NCI-H1930 (cell line): Measurements from ENCODE around the gene PRKCA.
A peak's percentile ranks its signal among the peaks of the same experiment; 100 is the strongest.

Source experiments
- DNase-seq, 2 experiments: peaks; one replicate each; lab custom pipeline; 2025; lab: John Stamatoyannopoulos, UW

The PRKCA gene

DNA sequence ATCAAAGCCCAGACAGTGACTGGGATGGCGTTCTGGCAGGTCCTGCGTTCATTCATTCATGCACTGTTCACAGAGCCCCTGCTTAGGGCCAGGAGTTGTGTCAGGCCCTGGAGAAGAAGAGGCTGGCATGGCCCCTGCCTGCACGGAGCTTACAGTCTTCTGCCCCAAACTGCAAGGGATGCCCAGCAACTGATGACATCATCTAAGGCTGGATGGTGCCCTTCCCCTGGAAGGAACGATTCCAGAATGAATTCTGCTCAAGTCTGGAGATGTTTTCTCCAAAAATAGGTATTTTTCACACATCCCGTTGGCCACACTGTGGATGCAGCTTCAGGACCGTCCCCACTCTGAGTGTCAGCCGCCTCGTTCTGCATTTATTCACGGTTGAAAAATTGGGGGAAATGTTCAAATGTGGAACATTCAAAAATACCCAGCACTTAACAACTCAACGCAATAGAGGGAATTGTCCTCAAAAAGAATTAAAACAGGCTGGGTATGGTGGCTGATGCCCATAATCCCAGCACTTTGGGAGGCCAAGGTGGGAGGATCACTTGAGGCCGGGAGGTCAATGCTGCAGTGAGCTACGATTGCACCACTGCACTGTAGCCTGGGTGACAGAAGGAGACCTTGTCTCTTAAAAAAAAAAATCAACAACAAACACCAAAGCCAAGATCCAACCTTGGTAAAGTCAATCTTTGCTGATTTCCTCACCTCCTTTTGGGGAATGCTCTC, 508.7 kb downstream of the PRKCA start:
- DNase-seq, result no peak

DNA sequence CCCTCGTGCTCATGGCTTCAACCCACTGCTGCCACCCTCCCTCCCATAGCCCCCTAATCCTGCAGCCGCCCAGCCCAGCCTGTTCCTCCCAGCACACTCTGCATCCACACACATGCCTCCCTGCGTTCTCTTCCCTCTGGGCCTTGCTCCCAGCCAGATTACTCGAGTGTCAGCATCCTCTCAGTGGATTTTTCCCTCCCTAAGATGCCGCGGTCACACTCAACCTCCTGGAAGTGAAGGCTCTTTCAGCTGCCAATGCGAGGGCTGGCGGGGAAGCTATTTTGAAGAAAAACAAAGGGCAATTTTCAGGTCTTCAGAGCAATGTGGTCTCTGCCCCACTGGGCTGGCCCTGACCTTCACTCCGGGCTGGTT, 509.3 kb downstream of the PRKCA start:
- DNase-seq, result no peak

DNA sequence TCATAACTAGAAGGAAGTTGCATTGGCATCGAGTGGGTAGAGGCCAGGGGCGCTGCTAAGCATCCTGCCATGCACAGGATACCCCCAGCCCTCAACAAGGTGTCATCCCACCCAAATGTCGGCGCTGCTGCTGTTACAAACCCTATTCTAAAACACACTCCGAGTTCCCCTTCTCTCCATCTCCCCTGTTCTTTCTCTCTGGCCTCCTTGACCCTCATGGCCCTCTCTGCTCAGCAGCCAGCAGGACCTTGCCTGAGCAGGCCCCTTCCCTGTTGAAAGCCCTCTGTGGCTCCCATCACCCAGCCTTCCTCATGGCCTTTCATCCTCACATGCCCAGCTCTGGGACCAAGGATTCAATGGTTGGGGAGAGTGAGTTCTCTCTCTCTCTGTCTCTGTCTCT, 510.2 kb downstream of the PRKCA start:
- no peak for DNase-seq

DNA sequence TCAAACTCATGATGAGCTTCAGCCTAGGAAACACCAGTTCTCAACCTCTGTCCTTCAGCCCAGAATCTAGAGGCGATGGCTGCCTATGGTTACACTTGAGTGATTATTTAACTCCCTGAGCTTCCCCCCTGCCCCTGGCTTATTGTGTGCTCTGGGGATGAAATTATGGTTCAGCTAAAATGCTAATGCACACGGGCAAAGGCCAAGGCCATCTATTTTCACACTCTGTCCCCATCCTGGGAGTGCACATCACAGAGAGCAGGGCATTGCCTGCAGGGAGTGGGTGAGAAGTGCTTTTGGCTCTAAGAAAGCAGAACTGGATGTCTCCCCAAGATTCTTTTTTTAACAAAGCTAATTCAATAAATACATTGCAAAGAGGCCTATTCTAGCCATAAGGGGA, 510.9 kb downstream of the PRKCA start:
- DNase-seq, result no peak

DNA sequence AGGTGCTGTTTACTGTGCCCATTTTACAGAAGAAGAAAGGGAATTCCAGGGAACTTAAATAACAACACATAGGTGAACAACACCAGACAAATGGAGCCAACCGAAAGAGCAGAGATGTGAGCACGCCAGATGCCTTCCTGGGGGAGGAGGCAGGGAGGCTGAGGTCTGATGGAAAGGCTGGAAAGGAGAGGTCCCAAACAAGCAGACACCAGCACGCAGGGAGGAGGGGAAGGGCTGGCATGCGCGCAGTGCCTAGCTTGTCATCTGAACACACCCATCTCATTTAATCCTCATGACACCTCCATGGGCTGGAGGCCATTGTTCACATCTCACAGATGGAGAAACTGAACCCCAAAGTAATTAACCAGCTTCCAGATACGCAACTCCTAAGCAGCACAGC, 511.6 kb downstream of the PRKCA start:
- DNase-seq, result no peak

DNA sequence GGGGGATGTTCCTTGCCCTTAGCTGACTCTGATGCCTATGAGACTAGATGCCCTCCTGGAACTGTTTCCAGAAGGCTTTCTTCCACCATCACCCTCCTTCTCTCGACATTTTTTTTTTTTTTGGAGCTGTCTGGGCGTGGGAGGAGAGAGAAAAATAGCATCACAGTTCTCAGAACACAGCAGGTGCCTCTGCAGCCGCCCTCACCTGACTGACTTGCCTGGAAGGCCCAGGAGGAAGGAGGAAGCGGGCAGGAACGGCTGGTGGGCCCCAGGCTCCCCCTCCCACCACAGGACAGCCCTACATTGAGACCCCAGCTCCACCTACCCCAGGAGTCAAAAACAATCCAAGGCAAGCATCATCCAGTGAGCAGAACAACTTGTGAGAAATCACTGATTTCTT, 512.2 kb downstream of the PRKCA start:
- DNase-seq, result no peak

DNA sequence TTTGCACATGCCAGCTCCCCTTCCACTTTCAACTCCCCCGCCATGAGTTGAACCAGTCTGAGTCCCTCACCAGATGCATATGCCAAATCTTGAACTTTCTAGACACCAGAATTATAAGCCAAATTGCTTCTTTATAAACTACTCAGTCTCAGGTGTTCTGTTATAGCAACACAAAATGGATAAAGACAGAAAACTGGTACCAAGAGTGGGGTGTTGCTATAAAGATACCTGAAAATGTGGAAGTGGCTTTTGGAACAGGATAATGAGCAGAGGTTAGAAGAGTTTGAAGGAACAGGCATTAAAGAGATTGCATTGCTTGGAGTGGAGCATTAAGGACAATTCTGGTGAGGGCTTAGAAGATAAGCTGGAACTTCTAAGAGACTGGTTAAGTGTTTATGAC, 515.3 kb downstream of the PRKCA start:
- no peak for DNase-seq

DNA sequence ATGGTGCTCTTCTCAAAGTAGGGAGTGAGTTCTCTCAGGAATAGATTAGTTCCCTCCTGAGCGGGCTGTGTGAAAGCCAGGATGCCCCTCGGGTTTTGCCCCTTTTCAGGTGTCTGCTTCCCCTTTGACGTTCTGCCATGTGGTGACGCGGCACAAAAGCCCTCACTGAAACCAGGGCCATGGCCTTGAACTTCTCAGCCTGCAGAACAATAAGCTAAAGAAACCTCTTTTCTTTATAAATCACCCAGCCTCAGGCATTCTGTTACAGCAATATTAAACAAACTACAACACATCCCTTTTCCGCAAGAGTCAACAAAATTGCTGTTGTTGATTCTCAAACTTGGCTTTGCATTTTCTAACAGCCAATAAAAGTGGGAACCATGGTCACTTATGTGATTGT, 517.1 kb downstream of the PRKCA start:
- DNase-seq, result no peak

DNA sequence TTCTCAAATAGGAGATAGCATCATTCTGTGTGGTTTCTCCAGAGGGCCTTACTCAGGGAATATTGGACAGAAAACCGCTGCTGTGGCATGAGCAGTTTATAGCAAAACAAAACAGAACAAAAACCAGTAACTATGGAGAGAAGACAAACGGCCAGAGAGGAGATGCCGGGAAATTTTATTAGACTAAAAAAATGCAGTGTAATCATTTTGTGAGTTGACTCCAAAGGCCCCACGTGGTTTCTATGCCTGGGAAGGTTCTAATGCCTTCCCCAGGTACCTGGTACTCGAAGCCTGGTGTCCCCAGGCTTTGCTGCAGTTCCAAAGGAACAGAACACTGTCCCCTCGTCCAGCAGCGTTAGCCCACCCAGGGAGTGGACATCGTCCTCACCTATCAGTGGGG, 519.6 kb downstream of the PRKCA start:
- DNase-seq, result no peak

DNA sequence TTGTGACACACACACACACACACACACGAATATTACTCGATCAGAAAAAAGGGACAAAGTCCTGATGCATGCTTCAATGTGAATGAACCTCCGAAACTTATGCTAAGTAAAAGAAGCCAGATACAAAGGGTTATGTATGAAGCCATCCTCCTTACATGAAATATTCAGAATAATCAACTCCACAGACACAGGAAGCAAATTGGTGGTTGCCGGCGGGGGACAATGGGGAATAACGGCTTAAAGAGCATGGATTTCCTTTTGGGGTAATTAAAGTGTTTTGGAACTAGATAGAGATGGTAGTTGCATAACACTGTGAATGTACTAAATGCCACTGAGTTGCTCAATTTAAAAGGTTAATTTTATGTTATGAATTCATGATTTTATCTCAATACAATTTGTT, 524.4 kb downstream of the PRKCA start:
- no peak for DNase-seq

DNA sequence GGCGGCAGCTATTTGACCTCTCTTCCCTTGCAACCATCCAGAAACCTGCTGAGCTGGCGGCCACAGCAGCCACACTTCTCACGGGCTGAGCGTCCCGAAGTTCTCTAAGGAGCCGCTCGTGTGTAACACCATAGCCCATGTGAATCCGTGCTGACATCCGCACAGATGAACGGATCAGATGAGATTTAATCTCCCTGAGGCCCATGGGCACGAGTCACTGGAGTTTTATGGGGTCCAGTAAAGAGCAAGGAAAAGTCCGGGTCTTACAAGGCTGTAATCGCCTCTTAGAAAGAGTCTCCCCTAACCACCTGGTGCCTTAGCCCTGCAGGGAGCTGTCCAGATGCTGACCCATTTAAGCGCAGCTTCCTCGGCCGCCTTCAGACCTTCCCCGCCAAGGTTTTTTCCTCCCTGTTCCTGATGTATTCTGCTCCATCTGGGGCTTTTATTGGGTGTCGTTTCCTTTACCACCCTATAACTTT, 527.0 kb downstream of the PRKCA start:
- DNase-seq, result no peak

DNA sequence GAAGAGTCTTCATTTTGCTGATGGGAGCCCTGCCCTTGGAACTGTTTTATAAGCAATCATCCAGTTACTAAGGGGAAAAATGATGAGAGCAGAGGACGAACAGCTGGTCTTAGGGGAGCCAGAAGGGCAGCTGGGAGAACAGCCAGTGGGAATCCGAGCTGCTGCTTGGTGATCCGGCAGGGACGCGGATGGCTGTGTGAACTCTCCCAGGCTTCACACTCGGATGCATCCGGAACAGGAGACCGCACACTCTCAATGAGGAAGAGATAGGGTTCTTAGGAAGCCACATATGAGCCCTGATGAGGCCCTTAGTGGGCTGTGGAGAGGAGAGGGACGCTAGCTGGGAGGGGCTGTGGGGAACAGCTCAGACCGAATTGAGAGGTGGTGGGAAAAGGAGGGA, 527.5 kb downstream of the PRKCA start:
- no peak for DNase-seq

DNA sequence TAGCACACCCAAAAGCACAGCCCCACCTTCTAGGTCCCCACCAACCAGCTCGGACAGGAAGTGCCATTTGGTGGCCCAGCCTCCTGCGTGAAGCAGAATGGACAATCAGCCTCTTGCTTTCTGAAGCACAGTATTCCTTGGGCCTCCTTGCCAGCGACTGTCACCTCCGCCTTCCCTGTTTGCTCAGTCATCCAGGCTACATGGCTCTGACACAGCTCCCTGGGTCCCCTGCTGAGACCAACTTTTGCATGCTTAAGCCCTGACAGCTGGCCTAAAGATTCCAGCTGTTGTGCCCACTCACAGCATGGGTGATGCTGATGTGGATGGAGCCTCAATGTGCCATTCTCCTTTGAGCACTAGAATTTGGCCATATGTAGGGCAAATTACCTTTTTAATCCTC, 528.0 kb downstream of the PRKCA start:
- DNase-seq, result no peak

DNA sequence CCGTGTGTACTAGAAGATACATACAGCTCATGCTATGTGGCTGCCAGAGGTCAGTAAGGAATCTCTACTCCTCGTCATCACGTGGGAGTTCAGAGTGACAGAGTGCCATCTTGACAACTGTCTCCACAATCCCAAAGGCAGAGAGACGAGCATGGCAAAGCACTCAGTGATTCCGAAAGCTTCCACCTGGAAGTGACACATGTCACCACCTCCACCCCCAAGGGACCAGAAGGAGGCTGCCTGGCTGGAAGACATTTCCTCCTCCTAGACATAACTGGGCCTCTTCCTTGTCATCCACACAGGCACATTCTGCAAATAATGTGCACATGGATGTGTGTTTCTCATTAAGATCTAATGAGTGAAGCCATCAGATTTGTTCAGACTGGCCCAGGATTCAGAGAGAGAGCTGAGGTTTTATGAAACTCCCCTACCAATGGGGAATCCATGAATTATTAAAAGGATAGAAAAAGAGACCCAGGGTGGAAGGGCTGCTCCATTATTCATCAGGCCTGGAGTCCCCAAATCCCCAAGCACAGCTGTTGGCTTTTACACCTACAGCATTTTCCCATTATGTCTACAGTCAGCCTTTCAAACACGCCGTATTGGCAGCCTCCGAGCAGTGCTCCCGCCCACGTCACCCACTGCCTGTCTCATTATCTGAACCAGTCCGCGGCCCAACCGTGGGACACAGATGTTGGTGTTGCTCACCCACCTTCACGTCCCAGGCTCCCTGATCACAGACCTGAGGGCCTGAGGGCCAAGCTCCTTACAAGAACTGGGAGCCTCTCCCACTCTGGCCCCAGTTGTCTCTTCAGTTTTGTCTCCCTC, 529.2 kb downstream of the PRKCA start:
- DNase-seq, result no peak

DNA sequence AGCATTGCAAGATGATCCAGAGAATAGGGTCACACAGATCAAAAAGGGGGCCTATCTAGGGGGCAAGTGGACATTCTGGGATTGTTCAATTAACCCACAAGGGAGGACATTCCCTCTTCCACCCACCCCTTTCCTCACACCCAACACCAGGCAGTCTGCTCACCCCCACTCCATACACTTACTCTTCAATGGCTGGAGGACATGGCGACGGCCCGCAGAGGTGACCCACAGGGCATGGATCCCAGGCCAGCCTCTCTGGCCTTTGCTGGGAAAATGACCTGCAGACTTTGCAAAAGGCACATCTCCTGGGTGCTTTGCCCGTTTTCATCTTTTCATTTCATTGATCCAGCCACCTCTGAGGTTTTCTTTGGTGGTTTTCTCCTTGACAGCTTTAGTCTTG, 530.8 kb downstream of the PRKCA start:
- DNase-seq, result no peak

DNA sequence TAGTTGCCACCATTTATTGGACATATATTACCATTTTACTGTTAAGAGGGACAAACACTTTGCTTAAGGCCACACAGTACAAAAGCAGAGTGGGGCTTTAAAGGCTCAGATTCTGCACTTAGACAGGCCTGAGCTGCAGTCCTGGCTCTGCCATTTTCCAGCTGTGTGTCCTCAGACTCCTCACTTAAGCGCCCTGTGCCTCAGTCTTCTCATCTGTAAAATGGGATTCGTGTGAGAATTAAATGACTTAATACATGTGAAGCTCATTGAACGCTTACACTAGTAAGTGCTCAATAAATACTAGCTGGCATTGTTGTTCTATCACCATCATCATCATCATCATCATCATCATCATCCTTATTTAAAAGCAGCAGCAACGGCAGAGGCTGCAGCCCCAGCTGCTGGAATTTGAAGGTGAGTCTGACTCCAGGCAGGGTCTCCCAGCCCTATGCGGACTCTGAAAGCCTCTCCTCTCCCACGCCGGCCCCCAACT, 532.1 kb downstream of the PRKCA start:
- no peak for DNase-seq

DNA sequence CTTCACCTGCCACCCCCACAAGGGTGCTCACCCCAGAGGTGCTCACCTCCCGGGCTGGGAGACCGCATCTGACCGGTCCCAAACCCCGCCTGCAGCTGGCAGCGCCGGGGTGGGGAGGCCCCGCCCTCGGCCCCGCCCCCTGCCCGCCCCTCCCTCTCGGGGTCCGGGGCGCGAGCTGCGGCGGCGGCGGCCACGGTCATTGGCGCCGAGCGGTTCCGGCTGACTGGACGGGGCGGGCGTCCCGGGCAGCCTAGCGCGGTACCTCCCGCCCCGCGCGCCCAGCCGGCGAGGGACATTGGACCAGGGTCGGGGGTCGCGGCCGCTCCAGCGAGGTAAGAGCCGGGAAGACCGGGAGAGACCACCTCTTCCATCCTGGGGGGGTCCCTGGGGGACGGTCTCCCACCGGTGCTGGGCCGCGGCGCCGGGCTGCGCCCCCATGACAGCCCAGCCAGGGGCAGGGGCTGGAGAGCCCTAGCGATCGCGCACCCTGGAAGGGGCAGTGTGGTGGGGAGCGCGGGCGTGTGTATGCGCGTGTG, 532.6 kb downstream of the PRKCA start, which contains the start of gene CACNG5:
CACNG5 (plus strand) TSS at position 199 of the 536 bp plus-strand sequence. CDS start 42,216 bp downstream, outside the sequence.
- peak in 1 of 2 experiments; percentile 33 for DNase-seq

DNA sequence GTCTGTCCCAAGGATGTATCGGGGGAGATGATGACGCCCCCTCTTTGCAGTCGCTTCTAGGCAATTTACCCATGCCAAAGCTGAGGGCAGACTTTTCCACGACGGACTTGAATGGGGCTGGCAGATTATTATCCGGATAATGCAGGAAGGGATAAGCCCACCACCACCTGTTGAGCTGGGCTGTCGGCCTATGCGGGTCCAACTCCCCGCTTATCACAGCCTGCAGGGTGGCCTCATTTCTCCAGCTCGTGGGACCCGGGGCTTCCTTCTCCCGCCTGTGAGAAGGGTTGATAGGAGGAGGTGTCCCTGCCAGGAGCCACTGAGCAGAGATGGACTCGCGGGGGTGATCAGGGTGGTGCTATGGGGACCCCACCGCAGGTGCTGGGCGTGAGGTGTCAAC, 533.1 kb downstream of the PRKCA start:
- DNase-seq, result no peak

DNA sequence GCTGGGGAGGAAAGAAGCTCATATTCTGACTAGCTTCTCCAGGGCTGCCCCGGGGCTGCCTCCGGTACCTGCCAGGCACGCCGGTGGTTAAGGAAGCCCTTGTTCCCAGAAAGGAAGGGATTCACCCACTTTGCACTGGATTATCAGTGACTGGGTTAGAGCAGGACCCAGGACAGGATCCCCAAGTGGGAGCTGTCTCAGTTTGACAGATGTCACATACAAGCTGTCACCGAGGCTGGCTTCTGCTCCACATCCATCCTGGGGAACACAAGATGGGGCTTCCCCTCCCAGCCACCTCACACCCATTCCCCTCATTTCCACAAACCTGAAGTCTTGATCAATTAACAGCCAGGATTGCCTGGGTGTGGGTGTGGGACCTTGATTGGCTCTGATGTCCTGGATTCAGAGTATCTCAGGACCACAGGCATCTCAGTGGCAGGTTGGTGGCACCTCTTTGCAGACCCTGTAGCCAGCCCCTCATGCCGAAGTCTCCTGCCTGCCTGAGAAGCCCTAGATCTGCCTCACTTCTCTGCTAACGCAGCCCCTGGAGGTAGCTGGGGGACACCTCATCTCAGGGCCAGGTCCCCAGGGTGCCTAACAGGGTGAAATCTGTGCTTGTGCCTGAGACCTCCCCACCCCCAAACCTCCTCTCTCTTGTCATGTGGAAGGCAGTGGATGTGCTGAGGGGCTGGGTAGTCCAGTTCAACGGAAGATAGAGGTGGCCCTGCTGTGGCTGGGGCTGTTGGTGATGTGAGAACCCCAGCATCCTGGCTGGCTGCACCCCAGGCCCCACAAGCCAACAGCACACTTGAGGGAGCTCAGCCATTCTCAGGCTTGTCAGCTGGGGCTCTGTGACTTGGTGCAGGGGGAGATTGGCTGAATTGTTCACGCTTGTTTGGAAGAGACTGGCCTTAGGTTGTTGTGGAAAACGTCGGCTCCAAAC, 533.9 kb downstream of the PRKCA start:
- no peak for DNase-seq

DNA sequence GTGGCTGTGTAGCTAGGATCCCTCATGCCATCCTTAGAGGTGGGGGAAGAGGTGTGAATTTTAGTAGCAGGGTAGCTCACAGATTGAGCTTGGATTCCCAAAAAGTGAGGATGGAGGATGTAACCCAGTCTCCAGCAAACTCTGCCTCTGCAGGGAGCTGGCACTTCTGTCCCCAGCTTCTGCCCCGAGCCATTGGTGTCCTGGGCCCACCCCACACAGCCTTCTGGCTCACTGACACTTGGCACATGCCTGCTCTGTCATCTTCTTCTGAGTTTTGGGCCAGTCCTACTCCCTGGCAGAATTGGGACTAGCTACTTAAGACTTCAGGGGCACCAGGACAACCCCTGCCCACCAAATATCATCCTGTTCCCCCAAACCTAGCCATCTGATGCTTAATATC, 534.8 kb downstream of the PRKCA start:
- no peak for DNase-seq

DNA sequence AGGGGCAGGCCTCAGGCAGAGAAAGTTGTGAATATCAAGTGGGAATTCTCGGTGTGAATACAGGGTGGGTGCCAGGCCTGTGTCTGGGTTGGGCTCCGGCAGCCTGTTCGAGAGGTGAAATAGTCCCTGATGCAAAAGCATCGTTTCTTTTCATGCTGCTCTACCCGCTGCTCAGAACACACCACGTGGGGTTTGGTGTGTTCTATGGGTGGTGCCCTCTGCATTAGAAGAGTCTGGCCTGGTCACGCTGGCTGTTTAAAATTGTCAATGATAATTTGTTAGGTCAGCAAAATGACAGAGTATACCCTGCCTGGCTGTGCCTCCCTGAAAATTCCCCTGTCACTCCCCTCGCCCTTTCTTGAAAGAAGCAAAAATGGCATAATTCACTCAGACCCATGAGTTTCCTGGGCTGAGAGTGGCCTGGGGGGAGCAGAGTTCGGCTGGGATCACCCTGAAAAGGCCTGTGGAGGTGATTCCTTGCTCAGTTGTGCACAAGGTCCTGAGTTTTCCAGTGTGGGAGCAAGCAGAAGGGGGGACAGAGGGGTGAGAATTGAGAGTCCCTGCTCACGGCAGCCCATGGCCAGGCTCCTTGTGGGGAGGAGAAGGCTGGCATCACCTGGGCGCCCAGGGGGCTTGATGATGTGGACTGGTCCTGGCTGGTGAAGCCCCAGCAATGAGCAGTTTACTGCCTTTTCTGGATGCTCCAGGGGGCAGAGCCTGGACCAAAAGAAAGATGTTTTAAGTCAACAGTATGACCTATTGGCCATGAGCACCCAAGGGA, 535.7 kb downstream of the PRKCA start:
- DNase-seq, result no peak
